ENCODE results near the gene KCTD21.
"Not testable (repeated sequence)": the region's sequence is repeated elsewhere in the genome, so short reads cannot be mapped to it uniquely, and the experiment has no call there.

Gene KCTD21, protein sequence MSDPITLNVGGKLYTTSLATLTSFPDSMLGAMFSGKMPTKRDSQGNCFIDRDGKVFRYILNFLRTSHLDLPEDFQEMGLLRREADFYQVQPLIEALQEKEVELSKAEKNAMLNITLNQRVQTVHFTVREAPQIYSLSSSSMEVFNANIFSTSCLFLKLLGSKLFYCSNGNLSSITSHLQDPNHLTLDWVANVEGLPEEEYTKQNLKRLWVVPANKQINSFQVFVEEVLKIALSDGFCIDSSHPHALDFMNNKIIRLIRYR

DNA sequence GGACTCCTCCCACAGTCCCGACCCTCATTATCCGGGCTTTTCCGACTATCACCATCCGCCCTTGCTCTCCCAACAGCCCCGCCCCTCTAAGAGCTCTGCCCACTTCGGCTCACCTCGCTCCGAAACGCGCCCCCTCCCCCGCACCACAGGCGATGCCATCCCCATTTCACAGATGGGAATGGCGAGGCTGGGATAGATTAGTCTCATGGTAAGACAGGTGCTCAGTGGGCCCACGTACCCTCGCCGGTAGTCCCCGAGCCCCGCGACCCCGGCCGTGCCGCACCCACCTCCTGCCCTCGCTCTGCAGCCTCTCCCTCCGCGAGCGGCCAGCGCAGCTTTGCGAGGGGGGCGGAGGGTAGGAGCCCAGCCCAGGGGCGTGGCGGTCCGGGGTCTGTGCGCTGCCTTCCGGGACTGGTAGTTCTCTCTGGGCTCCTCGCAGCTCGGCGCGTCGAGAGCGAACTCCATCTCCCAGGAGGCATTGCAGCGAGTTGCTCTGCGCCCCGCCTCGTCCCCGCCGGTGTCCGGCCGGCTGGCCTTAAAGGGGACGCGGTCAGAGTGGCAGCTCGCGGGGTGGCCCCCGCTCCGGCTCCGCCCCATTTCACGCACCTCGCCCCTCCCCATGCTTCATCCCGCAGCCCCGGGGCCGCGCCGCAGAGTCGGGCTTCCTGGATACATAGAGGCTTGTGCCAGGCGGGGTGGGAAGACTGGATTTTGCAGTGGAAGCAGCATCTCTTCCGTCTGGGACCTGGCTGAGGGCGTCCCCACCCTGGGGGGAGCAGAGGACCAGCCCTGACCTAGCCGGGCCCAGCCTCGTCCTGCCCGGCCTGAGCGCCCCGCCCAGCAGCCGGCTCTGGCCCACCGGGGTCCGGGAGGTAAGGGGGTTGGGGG is at the start of gene KCTD21, which contains the start of gene USP35:
TSS of gene KCTD21 (minus strand) at position 341 of the 888 bp plus-strand sequence. CDS start 14,072 bp downstream, outside the sequence.
TSS of gene USP35 (plus strand) at position 634 of the 888 bp plus-strand sequence. CDS start 7,327 bp downstream, outside the sequence.
- DNase-seq (peak; percentile 94 to 95), ATAC-seq (peak; percentile 91)
- Mint-ChIP-seq H3K27me3 (no peaks in the 10 kb centered on the region), H3K4me1 (peaks cover 66% of the 10 kb centered on the region), H3K4me3 (peak within 1 kb of the TSS; percentile 79 to 91), H3K9me3 (no peaks in the 10 kb centered on the region), H3K27ac (peak within 1 kb of the TSS; percentile 98 to 99)

DNA sequence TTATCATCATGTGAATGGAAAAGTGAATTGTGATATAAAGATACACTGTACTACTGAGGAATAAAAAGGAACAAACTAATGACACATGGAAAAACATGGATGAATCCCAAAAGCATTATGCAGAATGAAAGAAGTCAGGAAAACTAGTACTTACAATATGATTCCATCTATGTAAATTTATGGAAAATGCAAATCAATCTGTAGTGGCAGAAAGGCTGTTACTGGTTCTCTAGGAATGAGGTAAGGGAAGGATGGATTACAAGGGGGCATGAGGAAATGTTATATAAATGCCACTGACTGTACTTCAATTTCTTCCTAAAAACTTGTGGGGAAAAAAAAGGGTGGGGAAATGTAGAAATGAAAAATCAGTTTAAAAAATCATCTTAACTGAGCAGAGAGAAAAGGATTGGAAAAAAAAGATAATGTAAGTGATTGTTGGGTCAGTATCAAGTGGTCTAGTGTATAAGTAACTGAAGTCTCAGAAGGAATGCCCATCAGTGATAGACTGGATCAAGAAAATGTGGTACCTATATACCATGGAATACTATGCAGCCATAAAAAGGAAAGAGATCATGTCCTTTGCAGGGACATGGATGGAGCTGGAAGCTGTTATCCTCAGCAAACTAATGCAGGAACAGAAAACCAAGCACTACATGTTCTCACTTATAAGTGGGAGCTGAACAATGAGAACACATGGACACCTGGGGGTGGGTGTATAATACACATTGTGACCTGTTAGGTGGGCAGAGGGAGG is 49.0 kb upstream of the KCTD21 start:
- ATAC-seq, result no peak
- no peak overlapping the region for H3K4me3 Mint-ChIP-seq

DNA sequence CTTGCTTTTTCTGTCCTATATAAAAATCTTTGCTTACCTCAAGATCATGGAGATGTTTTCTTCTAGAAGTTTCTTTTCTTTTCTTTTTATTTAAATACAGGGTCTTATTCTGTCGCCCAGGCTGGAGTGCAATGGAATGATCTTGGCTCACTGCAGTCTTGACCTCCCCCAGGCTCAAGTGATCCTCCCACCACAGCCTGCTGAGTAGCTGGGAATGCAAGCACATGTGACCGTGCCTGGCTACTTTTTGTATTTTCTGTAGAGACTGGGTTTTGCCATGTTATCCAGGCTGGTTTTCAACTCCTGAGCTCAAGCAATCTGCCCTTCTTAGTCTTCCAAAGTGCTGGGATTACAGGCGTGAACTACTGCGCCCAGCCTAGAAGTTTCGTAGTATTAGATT is 45.6 kb upstream of the KCTD21 start:
- peaks cover 10% of the 10 kb centered on the region for H3K4me1 Mint-ChIP-seq
- H3K27ac Mint-ChIP-seq, result no peak overlapping the region
- ATAC-seq, result no peak
- peaks cover 6 to 12% of the 10 kb centered on the region in 2 donors for H3K9me3 Mint-ChIP-seq
- no peaks in the 10 kb centered on the region for H3K27me3 Mint-ChIP-seq
- no peak overlapping the region for H3K4me3 Mint-ChIP-seq
- no peak for DNase-seq

More for the DNA sequence above, 49.0 kb upstream of the KCTD21 start:
- peak overlapping the region in 1 of 2 donors; percentile 71 for H3K27ac Mint-ChIP-seq
- no peak for DNase-seq
- peaks cover 20 to 29% of the 10 kb centered on the region in 2 donors for H3K9me3 Mint-ChIP-seq
- no peaks in the 10 kb centered on the region for H3K4me1 Mint-ChIP-seq
- no peaks in the 10 kb centered on the region for H3K27me3 Mint-ChIP-seq

DNA sequence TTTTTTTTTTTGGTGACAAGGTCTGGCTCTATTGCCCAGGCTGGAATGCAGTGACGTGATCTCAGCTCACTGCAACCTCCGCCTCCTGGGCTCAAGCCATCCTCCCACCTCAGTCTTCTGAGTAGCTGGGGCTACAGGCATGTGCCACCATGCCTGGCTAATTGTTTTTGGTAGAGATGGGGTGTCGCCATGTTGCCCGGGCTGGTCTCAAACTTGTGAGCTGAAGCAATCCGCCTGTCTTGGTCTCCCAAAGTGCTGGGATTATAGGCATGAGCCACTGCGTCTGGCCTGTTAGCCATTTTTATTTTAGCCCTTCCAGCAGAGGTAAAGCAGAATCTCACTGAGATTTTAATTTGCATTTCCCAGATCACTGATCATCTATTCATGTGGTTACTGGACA is 44.6 kb upstream of the KCTD21 start:
- ATAC-seq, H3K27ac Mint-ChIP-seq, DNase-seq, H3K4me3 Mint-ChIP-seq, H3K27me3 Mint-ChIP-seq: not testable (repeated sequence)
- Mint-ChIP-seq H3K9me3 (peaks cover 6 to 12% of the 10 kb centered on the region in 2 donors), H3K4me1 (peaks cover 14% of the 10 kb centered on the region)

DNA sequence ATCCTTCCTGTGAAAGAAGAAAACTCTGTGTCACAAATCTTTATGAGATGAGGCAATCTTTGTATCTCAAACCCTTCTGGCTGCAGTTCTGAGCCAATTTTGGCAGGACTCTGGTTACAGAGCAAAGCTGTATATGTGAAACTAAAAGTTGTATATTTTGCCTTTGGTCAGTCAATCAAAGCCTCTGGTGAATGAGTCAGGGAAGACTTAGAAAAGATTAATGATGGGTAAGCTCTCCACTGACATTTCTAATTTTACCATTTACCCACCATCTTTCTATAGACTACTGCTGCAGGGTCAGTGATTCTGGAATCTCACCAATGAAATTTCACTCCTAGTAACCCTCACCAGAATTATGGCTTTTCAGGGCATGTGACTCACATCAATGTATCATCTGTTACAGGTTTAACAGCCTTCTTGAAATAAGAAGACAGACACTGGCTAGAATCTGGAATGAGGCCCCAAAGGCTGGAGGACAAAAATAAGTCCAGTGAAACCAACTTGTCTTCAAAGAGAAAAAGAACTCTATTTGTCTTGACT is 43.6 kb upstream of the KCTD21 start:
- DNase-seq, result no peak
- Mint-ChIP-seq H3K27me3 (no peaks in the 10 kb centered on the region), H3K9me3 (peaks cover under 1 to 2% of the 10 kb centered on the region in 2 donors), H3K27ac (no peak overlapping the region), H3K4me3 (no peak overlapping the region), H3K4me1 (peaks cover 21% of the 10 kb centered on the region)
- no peak for ATAC-seq

DNA sequence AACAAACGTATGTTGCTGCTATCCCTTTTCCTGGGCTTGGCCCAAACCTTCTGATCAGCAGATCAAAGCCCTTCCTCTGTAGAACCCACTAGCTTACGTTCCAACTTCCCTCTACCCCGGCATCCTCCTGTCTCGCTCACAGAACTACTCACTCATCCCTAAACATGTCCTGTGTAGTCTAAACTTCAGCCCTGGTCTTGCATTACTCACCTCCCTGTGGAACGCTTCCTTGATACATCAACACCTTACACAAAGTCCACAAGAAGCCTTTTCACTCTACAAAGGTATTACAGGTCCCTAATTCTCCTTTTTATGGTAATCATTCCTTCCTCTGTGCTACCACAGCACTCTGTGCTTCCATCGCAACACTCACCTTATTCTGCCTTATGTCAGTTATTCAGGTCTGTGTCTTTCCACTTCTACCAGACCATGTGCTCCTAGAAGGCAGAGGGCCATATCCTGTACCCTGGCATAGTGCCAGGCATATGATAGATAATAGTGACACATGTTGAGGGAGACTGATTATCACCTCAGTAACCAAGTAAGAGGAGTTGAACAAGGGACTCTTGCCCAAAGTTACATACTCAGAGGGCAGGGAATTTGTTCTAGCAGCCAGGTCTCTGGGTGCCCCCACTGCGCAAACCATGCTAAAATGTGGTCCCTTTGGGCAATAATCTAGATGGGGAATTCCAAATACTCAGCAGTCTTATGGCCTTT is 41.9 kb upstream of the KCTD21 start:
- DNase-seq (no peak), ATAC-seq (no peak)
- H3K27me3 Mint-ChIP-seq, result no peaks in the 10 kb centered on the region
- H3K4me1 Mint-ChIP-seq, result peaks cover 25% of the 10 kb centered on the region
- peak overlapping the region in 1 of 2 donors; percentile 30 for H3K27ac Mint-ChIP-seq
- H3K4me3 Mint-ChIP-seq, result no peak overlapping the region
- H3K9me3 Mint-ChIP-seq, result no peaks in the 10 kb centered on the region

DNA sequence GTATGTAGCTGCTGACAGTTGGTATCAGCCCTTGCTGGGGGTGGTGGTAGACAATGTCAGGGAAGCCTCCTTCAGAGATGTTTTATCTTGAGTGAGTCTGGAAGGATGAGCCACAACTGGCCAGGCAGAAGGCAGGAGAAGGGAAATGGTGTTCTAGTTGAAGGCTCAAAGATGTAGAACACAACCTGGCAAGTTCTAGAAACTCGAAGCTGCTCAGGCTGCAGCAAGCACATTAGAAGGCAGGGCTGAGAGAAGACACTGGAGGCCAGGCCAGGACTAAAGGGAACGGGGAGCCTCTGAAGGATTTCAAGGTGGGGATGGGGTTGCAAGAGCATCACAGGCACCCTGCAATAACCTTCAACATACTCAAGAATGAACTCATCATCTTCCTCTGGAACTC is 40.7 kb upstream of the KCTD21 start:
- Mint-ChIP-seq H3K27ac (no peak overlapping the region), H3K4me1 (peaks cover 25% of the 10 kb centered on the region), H3K9me3 (no peaks in the 10 kb centered on the region), H3K4me3 (no peak overlapping the region), H3K27me3 (no peaks in the 10 kb centered on the region)
- DNase-seq (no peak), ATAC-seq (no peak)

DNA sequence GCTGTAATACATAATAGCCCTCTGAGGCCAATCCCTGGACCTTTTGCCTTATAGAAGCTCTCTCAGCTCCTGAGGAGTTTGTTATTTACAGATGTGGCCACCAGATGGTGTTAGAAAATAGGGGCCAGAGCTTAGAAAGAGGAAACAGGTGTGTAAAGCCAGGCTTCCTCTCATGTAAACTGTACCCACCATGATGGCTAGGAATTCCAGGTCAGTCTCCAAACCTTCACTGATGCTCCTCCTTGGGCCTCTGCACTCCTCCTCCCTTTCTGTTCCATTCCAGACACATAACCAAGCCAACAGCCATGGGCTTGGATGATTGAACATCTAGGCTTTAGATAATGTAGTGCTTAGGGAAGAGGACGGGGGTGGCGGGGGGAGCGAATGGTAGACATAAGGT is 40.0 kb upstream of the KCTD21 start:
- peaks cover 29% of the 10 kb centered on the region for H3K4me1 Mint-ChIP-seq
- H3K27me3 Mint-ChIP-seq, result no peaks in the 10 kb centered on the region
- H3K9me3 Mint-ChIP-seq, result no peaks in the 10 kb centered on the region
- H3K27ac Mint-ChIP-seq, result no peak overlapping the region
- peak; percentile 62 for ATAC-seq
- H3K4me3 Mint-ChIP-seq, result no peak overlapping the region
- no peak for DNase-seq

DNA sequence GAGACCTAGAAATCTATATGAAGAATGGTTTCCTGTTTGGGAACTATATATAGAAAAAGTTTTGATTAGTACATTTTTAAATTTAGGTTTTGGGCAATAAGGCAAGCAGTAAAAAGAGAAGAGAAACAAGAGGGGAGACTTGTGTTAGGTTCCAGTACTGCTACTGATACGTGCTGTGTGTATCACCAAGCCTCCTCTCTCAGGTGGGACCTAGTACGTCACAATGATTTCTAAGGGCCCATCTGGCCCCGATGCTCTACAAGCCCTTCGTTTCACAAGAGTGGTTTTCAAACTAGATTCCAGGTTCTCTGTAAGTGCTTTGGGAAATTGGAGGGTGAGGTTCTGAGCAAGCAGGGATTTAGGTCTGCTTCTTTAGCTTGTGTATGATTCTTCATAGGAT is 39.5 kb upstream of the KCTD21 start:
- no peaks in the 10 kb centered on the region for H3K27me3 Mint-ChIP-seq
- H3K4me3 Mint-ChIP-seq, result no peak overlapping the region
- DNase-seq (no peak), ATAC-seq (no peak)
- no peaks in the 10 kb centered on the region for H3K9me3 Mint-ChIP-seq
- peaks cover 32% of the 10 kb centered on the region for H3K4me1 Mint-ChIP-seq
- no peak overlapping the region for H3K27ac Mint-ChIP-seq

DNA sequence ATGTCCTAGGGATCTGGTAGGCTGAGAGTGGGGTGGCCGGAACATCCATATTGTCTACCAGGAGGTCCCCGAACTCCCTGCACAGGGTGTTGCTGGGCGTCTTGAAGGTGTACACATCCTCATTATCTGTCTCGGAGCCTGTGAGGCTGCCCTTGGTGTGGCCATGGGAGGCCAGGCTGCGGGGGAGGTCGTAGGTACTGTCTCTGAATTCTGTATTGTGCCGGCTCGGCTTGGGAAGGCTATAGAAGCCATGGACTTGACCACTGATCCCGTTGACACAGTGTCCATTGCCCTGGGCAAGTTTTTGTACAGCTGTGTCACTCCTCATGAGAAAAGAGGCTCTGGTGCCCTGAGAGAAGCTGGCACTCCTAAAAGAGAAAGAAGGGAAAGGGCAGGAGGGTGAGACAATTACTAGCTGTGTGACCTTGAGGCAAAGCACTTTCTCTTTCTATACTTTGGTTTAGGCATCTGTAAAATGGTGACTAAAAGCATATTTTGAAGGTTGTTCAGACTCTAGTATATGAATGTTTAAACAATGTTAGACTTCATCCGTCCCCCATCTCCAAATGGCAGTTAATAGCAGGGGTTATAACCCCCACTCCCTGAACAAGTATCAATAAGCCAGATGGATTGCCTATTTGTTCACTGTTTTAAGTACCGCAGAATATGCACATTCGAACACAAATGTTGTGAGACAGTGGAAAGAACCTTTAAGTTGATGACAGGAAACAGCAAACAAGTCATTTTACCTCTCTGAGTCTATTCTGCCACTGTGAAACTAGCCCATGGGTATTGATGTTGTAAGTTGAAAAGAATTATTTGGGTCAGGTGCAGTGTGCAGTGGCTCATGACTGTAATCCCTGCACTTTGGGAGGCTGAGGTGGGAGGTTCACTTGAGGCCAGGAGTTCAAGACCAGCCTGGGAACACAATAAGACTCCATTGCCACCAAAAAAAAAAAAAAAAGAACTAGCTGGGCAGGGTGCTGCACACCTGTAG is 38.6 kb upstream of the KCTD21 start:
- Mint-ChIP-seq H3K4me3 (no peak overlapping the region), H3K27ac (no peak overlapping the region), H3K9me3 (no peaks in the 10 kb centered on the region), H3K27me3 (no peaks in the 10 kb centered on the region), H3K4me1 (peaks cover 32% of the 10 kb centered on the region)
- DNase-seq (no peak), ATAC-seq (peak; percentile 73)

DNA sequence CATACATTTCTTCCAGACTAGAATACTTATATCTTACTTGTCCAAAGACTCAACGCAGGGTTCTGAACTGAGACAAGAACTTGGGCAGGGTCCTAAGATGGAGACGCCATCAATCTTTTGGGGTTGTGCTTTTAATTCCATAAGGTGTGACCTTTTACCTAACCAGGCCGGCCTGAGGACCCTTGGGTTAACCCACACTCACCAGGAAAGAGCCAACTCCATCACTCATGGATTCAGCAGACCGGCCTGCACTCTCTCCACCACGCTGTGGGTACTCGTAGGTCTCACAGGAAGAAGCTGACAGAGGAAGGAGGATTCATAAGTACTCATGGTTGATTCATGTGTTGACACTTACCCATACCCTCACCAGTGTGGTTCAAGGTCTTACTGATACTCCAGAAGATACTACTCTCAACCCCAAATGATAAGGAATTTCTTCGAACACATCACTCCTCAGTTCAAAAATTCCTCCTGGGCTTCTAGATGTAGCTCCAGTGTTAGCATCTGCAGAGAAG is 36.5 kb upstream of the KCTD21 start:
- H3K27ac Mint-ChIP-seq, result no peak overlapping the region
- H3K4me3 Mint-ChIP-seq, result no peak overlapping the region
- DNase-seq (no peak), ATAC-seq (no peak)
- H3K4me1 Mint-ChIP-seq, result peaks cover 35% of the 10 kb centered on the region
- H3K27me3 Mint-ChIP-seq, result no peaks in the 10 kb centered on the region
- no peaks in the 10 kb centered on the region for H3K9me3 Mint-ChIP-seq

DNA sequence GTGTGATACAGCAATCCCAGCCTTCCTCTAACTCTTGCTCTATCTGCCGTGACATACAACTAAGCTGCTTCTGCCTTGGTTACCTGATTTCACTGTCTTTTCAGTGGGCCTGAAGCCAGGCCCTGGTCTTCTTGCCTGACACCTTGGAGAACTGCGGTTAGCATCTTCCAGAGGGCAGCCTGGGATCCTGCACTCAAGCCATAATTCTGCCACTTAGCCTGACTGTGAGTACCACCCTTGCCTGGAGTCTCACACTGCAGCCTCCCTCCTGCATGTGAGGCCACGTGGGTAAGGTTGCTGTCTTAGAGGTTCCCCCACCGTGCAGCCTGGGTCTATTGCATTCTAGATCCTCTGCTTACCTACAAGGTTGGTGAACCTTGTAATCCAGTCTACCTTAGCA is 36.1 kb upstream of the KCTD21 start:
- H3K27ac Mint-ChIP-seq, result no peak overlapping the region
- no peak for DNase-seq
- H3K9me3 Mint-ChIP-seq, result no peaks in the 10 kb centered on the region
- no peaks in the 10 kb centered on the region for H3K27me3 Mint-ChIP-seq
- peaks cover 37% of the 10 kb centered on the region for H3K4me1 Mint-ChIP-seq
- no peak overlapping the region for H3K4me3 Mint-ChIP-seq
- no peak for ATAC-seq

DNA sequence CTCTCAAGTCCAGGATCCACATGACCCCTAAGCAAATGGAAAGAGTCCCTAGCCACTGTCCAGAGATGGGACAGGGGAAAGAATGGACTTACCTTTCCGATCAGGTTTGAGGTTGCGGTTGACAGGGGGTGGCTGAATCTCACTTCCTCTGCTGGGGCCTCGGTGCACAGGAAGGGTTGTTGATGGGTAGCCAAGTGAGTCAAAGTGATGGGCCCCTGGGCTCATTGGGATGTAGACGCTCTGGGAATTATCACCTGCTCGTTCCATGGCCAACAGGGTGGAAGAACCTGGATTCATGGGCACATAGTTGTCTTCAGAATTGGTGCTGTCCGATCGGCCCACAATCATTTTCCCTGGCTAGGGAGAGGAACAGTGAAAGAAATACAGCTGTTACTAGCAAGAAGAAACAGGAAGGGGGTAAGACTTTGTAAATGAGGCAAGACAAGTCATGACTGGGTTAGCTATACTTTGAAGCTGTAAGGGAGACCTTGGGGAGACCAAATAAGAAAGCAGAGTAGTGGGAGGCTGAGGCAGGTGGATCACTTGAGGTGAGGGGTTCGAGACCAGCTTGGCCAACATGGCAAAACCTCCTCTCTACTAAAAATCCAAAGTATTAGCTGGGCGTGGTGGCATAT is 35.0 kb upstream of the KCTD21 start:
- Mint-ChIP-seq H3K27me3 (no peaks in the 10 kb centered on the region), H3K4me3 (no peak overlapping the region), H3K9me3 (no peaks in the 10 kb centered on the region), H3K4me1 (peaks cover 33% of the 10 kb centered on the region), H3K27ac (peak overlapping the region in 1 of 2 donors; percentile 72)
- DNase-seq (peak in 1 of 2 donors; percentile 4), ATAC-seq (no peak)

Data from stimulated activated naive CD8-positive, alpha-beta T cell treated with anti-CD3 and anti-CD28 coated beads, Interleukin-15, amount 100 ng/mL, for 72 hours (primary cell).